ENCODE data around the gene ANAPC16. TPM values are rescaled to one million over a fixed set of nuclear protein-coding genes. Genes with fewer than 3 reads are reported as not detected.
"Not testable (repeated sequence)": the region's sequence is repeated elsewhere in the genome, so short reads cannot be mapped to it uniquely, and the experiment has no call there.

The ANAPC16 gene
- total RNA-seq, 1 donor: 61.7 TPM

DNA sequence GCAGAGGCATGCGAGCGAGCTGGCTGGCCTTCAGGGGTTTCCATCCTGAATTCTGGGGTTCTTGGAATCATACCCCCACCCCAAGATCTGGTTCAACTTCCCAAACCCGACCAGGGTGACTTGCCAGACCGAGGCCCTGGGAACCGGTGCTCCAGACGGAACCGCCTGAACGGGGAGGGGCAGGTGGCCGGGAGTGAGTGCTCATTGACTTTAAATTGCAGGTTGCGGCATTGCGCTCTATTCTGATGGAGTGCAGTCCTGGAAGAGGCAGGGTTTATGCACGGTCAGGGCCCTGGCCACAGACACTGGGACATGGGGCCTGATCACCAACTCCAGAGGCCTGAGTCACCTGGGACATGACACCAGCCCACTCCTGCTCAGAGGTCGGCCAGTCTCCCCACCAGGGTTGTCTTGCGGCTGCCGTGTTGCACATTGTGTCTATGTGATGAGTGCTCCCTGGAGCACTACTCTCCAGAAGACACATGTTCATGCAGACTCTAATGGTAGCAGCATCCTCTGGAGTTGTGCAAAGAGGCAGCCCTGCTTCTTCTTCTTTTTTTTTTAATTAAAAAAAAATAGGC lies 52.1 kb downstream of the ANAPC16 start:
- H3K4me3 ChIP-seq (ENCODE audit: low read depth, low read length): no peak overlapping the region
- TF ChIP-seq, protein P1, sequence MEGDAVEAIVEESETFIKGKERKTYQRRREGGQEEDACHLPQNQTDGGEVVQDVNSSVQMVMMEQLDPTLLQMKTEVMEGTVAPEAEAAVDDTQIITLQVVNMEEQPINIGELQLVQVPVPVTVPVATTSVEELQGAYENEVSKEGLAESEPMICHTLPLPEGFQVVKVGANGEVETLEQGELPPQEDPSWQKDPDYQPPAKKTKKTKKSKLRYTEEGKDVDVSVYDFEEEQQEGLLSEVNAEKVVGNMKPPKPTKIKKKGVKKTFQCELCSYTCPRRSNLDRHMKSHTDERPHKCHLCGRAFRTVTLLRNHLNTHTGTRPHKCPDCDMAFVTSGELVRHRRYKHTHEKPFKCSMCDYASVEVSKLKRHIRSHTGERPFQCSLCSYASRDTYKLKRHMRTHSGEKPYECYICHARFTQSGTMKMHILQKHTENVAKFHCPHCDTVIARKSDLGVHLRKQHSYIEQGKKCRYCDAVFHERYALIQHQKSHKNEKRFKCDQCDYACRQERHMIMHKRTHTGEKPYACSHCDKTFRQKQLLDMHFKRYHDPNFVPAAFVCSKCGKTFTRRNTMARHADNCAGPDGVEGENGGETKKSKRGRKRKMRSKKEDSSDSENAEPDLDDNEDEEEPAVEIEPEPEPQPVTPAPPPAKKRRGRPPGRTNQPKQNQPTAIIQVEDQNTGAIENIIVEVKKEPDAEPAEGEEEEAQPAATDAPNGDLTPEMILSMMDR (IDR thresholded peaks at IDR 0.05; ENCODE audit: insufficient read depth, low read length): no peak
- DNase-seq (ENCODE audit: low read depth): no peak

DNA sequence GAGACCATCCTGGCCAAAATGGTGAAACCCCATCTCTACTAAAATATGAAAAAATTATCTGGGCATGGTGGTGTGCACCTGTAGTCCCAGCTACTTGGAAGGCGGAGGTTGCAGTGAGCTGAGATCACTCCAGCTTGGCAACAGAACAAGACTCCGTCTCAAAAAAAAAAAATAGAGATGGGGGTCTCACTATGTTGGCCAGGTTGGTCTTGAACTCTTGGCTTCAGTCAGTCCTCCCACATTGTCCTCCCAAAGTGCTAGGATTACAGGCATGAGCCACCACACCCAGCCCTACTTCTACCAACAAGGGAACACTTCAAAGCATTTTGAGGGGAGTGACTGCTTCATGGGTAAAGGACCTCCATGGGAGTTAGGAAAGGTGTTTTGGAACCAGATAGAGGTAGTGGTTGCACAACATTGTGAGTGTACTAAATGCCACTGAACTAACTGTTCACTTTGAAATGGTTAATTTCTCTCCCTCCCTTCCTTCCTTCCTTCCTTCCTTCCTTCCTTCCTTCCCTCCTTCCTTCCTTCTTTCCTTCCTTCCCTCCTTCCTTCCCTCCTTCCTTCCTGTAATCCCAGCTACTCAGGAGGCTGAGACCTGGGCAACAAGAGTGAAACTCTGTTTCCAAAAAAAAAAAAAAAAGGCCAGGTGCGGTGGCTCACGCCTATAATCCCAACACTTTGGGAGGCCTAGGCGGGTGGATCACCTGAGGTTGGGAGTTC lies 52.8 kb downstream of the ANAPC16 start:
- DNase-seq (ENCODE audit: low read depth); H3K4me3 ChIP-seq (ENCODE audit: low read depth, low read length): not testable (repeated sequence)

DNA sequence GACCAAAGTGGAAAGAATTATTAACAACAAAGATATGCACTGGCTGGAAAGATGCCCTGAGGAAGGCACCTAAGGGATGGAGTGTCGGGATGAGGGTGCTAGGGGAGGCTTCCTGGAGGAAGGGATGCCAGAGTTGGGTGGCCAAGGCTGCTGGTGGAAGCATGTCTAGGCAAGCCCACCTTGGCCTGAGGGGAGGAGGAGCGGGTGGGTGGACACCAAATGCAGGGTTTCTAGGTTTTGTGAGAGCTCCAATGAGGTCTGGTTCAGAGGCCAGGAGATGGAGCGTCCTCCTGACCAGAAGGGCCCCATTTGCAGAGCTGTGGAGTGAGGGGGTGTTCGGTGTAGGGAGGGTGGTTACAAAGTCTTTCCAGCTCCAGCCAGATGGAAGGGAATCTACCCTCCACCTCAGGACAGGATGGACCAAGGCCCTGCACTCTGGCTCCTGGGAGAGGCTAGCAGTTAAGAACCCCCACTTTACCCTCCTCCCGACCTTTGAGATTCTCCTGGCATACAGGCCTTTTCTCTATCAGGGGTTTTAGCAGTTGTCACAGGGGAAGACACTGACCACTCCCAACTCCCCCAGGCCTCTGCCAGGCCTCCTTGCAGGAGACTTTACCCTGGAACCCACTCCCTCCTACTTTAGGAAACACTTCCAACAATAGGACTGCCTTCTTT lies 54.9 kb downstream of the ANAPC16 start:
- TF ChIP-seq, protein P1 (IDR thresholded peaks at IDR 0.05; ENCODE audit: insufficient read depth, low read length): no peak
- no peak overlapping the region for H3K4me3 ChIP-seq (ENCODE audit: low read depth, low read length)
- no peak for DNase-seq (ENCODE audit: low read depth)

DNA sequence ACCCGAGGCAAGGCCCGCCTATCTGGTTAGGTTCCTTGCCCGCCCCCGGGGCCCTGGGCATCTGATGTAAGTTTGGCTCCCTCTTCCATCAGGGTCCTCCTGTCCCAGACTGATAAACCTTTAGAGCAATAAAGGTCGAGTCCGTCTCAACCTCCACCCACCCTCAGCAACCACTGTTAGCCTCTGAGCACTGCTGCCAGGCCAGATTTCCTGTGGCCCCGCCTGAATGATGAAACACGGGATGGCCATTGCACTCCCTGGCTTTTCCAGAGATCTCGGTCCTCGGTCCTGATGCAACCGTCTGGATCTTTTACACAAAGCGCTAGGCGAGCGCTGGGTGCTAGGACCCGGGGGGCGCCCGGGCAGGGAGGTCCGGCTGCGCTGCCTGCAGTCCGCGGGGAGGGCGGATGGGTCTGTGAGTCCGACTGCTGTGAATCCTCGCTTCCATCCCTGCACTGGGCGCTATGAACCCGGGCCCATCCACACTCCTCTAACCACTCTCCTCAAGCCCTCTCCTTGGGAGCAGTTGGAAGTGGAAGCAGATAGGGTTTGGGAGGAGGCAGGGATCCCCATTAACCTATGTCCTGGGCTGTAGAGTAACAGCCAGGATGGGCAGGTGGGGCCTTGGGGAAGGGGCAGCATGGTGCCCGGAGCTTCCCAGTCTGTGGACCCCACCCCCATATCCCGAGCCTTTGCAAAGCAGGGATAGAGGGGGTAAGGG lies 57.0 kb downstream of the ANAPC16 start:
- DNase-seq (ENCODE audit: low read depth): peak; percentile 99
- H3K4me3 ChIP-seq (ENCODE audit: low read depth, low read length): peak overlapping the region; percentile 90
- TF ChIP-seq, protein P1 (IDR thresholded peaks at IDR 0.05; ENCODE audit: insufficient read depth, low read length): no peak

DNA sequence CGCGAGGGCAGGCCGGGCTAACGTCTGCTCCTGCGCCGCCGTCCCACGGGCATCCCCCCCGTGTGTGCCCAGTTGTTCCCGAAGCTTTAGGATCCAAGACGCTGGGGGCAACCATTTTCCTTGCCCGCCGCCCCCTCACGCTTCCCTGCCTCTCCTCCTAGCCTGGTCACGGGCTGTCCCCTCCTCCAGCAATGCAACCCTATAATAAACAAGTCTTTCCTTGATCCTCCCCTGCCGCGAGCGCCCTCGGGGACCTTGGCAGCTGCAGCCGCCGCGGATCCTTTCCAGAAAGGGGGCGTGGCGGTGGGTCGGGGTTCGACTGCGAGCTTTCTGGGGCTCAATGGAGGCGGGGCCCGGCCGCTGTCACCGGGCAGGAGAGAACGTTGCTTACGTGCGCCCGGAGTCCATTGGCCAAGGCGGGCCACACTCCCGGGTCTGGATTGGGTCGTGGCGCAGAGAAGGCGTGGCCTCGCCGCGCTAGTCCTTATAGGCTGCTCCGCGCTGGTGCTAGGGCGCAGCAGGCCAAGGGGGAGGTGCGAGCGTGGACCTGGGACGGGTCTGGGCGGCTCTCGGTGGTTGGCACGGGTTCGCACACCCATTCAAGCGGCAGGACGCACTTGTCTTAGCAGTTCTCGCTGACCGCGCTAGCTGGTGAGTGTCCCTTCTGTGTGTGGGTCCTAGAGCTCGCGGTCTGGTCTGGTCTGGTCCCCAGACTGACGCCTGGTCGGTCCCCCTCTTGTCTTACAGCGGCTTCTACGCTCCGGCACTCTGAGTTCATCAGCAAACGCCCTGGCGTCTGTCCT lies 57.8 kb downstream of the ANAPC16 start, which contains the start of gene DDIT4:
Gene DDIT4, plus strand, starts transcription at position 515 of the 803 bp plus-strand sequence. CDS start 293 bp downstream, outside the sequence.
- TF ChIP-seq, protein P1 (IDR thresholded peaks at IDR 0.05; ENCODE audit: insufficient read depth, low read length): no peak
- DNase-seq (ENCODE audit: low read depth): peak; percentile 99
- peak within 1 kb of the TSS; percentile 98 for H3K4me3 ChIP-seq (ENCODE audit: low read depth, low read length)

DNA sequence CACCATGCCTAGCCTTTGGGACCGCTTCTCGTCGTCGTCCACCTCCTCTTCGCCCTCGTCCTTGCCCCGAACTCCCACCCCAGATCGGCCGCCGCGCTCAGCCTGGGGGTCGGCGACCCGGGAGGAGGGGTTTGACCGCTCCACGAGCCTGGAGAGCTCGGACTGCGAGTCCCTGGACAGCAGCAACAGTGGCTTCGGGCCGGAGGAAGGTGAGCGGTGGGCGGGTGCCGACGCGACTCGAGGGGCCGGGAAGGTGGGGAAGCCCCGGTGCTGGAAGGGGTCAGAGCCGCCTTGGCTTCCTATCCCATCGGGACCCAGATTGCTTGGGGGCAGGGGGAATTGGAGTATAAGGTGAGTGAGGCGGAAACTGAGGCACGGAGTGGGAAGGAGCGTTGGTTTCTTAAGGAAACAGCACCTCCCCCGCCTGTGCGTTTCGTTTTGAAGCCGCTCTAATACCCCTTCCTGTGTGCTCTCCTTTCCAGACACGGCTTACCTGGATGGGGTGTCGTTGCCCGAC lies 58.5 kb downstream of the ANAPC16 start:
- TF ChIP-seq, protein P1 (IDR thresholded peaks at IDR 0.05; ENCODE audit: insufficient read depth, low read length): no peak
- DNase-seq (ENCODE audit: low read depth): no peak
- peak overlapping the region; percentile 98 for H3K4me3 ChIP-seq (ENCODE audit: low read depth, low read length)

Measured in fibroblast of the aortic adventitia (primary cell).